ENCODE data around the gene COLQ. TPM values are rescaled to one million over a fixed set of nuclear protein-coding genes. Genes with fewer than 3 reads are reported as not detected.

The COLQ gene
- total RNA-seq (15.9 TPM), polyA plus RNA-seq (ENCODE audit: insufficient read depth in 1 of 8, insufficient read length in 8 of 8, low replicate concordance in 1 of 8) (10 to 100 TPM; 23.8 to 42.8 (median 34.5) TPM)
- long read RNA-seq, donor 1: 0 reads
- long read RNA-seq, donor 2: 0 reads
- long read RNA-seq, donor 3, partial matches to known transcripts: 0 of 2 reads
- long read RNA-seq, donor 3, other reads (novel, unspliced or antisense): 0 of 2 reads
- long read RNA-seq, donor 4, partial matches to known transcripts: 0 of 1 reads
- long read RNA-seq, donor 4, other reads (novel, unspliced or antisense): 0 of 1 reads
- long read RNA-seq, donor 5, partial matches to known transcripts: 0 of 2 reads
- long read RNA-seq, donor 5, other reads (novel, unspliced or antisense): 0 of 2 reads
- long read RNA-seq, donor 6, partial matches to known transcripts: 0 of 2 reads
- long read RNA-seq, donor 6, other reads (novel, unspliced or antisense): 0 of 2 reads
- long read RNA-seq, donor 7: 0 reads
- long read RNA-seq, donor 8, partial matches to known transcripts: 0 of 2 reads
- long read RNA-seq, donor 8, other reads (novel, unspliced or antisense): 0 of 2 reads
- long read RNA-seq, donor 9, partial matches to known transcripts: 0 of 2 reads
- long read RNA-seq, donor 9, other reads (novel, unspliced or antisense): 0 of 2 reads
- long read RNA-seq, donor 10, partial matches to known transcripts: 0 of 1 reads
- long read RNA-seq, donor 10, other reads (novel, unspliced or antisense): 0 of 1 reads
- long read RNA-seq, donor 11, partial matches to known transcripts: 0 of 1 reads
- long read RNA-seq, donor 11, other reads (novel, unspliced or antisense): 0 of 1 reads

- Histone ChIP-seq H3K36me3 (ENCODE audit: control insufficient read depth, insufficient read depth, low read length) (no peaks in the 10 kb centered on the region), H3K27ac (ENCODE audit: low read length) (peak within 1 kb of the TSS; percentile 88)
These were observed at the start of gene COLQ for GRCh38 chr3:15521573-15521965. TSS of gene COLQ (minus strand) at chr3:15521706. CDS start at chr3:15521625, 81 bp downstream.

GRCh38 chr3:15563190-15563589, 41.7 kb upstream of the COLQ start:
- no CpG with 5 or more reads among the region's 1 CpG for WGBS (ENCODE audit: insufficient coverage)
- Histone ChIP-seq H3K4me1 (ENCODE audit: control insufficient read depth, insufficient read depth, low read length) (no peaks in the 10 kb centered on the region), H3K4me3 (ENCODE audit: low read length) (no peak overlapping the region), H3K27me3 (ENCODE audit: control insufficient read depth, insufficient read depth, low read length) (no peaks in the 10 kb centered on the region), H3K27ac (ENCODE audit: low read length) (no peak overlapping the region), H3K36me3 (ENCODE audit: control insufficient read depth, insufficient read depth, low read length) (peaks cover 41% of the 10 kb centered on the region), H3K9me3 (replicated peaks; ENCODE audit: control insufficient read depth, low read depth, low read length) (no peaks in the 10 kb centered on the region)
- DNase-seq: no peak

More at GRCh38 chr3:15521573-15521965, at the start of gene COLQ:
- no CpG with 5 or more reads among the region's 6 CpGs for WGBS (ENCODE audit: insufficient coverage)
- H3K27me3 ChIP-seq (ENCODE audit: control insufficient read depth, insufficient read depth, low read length): no peaks in the 10 kb centered on the region
- H3K9me3 ChIP-seq (replicated peaks; ENCODE audit: control insufficient read depth, low read depth, low read length): no peaks in the 10 kb centered on the region
- H3K4me3 ChIP-seq (ENCODE audit: low read length): peak within 1 kb of the TSS; percentile 36
- peak; percentile 35 for DNase-seq
- peaks cover 38% of the 10 kb centered on the region for H3K4me1 ChIP-seq (ENCODE audit: control insufficient read depth, insufficient read depth, low read length)

GRCh38 chr3:15562560-15562959, 41.1 kb upstream of the COLQ start:
- no peak for DNase-seq
- no peak overlapping the region for H3K4me3 ChIP-seq (ENCODE audit: low read length)
- H3K36me3 ChIP-seq (ENCODE audit: control insufficient read depth, insufficient read depth, low read length): peaks cover 38% of the 10 kb centered on the region
- H3K9me3 ChIP-seq (replicated peaks; ENCODE audit: control insufficient read depth, low read depth, low read length): no peaks in the 10 kb centered on the region
- H3K27me3 ChIP-seq (ENCODE audit: control insufficient read depth, insufficient read depth, low read length): no peaks in the 10 kb centered on the region
- WGBS (ENCODE audit: insufficient coverage): 92% methylated on average over 4 of the region's 5 CpGs
- H3K27ac ChIP-seq (ENCODE audit: low read length): no peak overlapping the region
- H3K4me1 ChIP-seq (ENCODE audit: control insufficient read depth, insufficient read depth, low read length): no peaks in the 10 kb centered on the region

GRCh38 chr3:15558581-15558980, 37.1 kb upstream of the COLQ start:
- Histone ChIP-seq H3K27ac (ENCODE audit: low read length) (no peak overlapping the region), H3K4me1 (ENCODE audit: control insufficient read depth, insufficient read depth, low read length) (no peaks in the 10 kb centered on the region), H3K9me3 (replicated peaks; ENCODE audit: control insufficient read depth, low read depth, low read length) (no peaks in the 10 kb centered on the region), H3K4me3 (ENCODE audit: low read length) (no peak overlapping the region), H3K27me3 (ENCODE audit: control insufficient read depth, insufficient read depth, low read length) (no peaks in the 10 kb centered on the region), H3K36me3 (ENCODE audit: control insufficient read depth, insufficient read depth, low read length) (peaks cover 24% of the 10 kb centered on the region)
- DNase-seq: no peak
- 86% methylated on average over 4 of the region's 9 CpGs for WGBS (ENCODE audit: insufficient coverage)

GRCh38 chr3:15557511-15557946, 36.0 kb upstream of the COLQ start:
- no peaks in the 10 kb centered on the region for H3K27me3 ChIP-seq (ENCODE audit: control insufficient read depth, insufficient read depth, low read length)
- H3K4me3 ChIP-seq (ENCODE audit: low read length): no peak overlapping the region
- no peaks in the 10 kb centered on the region for H3K9me3 ChIP-seq (replicated peaks; ENCODE audit: control insufficient read depth, low read depth, low read length)
- WGBS (ENCODE audit: insufficient coverage): 0% methylated on average over 1 of the region's 3 CpGs
- H3K27ac ChIP-seq (ENCODE audit: low read length): no peak overlapping the region
- H3K36me3 ChIP-seq (ENCODE audit: control insufficient read depth, insufficient read depth, low read length): peaks cover 15% of the 10 kb centered on the region
- H3K4me1 ChIP-seq (ENCODE audit: control insufficient read depth, insufficient read depth, low read length): no peaks in the 10 kb centered on the region
- DNase-seq: peak; percentile 67

GRCh38 chr3:15556512-15556911, 35.0 kb upstream of the COLQ start:
- Histone ChIP-seq H3K4me3 (ENCODE audit: low read length) (no peak overlapping the region), H3K4me1 (ENCODE audit: control insufficient read depth, insufficient read depth, low read length) (no peaks in the 10 kb centered on the region), H3K9me3 (replicated peaks; ENCODE audit: control insufficient read depth, low read depth, low read length) (no peaks in the 10 kb centered on the region), H3K27ac (ENCODE audit: low read length) (no peak overlapping the region), H3K27me3 (ENCODE audit: control insufficient read depth, insufficient read depth, low read length) (no peaks in the 10 kb centered on the region), H3K36me3 (ENCODE audit: control insufficient read depth, insufficient read depth, low read length) (peaks cover 16% of the 10 kb centered on the region)
- WGBS (ENCODE audit: insufficient coverage): no CpG with 5 or more reads among the region's 2 CpGs
- DNase-seq: peak; percentile 69

GRCh38 chr3:15553749-15554148, 32.2 kb upstream of the COLQ start:
- no peak overlapping the region for H3K27ac ChIP-seq (ENCODE audit: low read length)

GRCh38 chr3:15551902-15552301, 30.4 kb upstream of the COLQ start:
- no peaks in the 10 kb centered on the region for H3K27me3 ChIP-seq (ENCODE audit: control insufficient read depth, insufficient read depth, low read length)
- H3K36me3 ChIP-seq (ENCODE audit: control insufficient read depth, insufficient read depth, low read length): peaks cover 13% of the 10 kb centered on the region
- DNase-seq: no peak
- H3K4me3 ChIP-seq (ENCODE audit: low read length): no peak overlapping the region
- no peaks in the 10 kb centered on the region for H3K9me3 ChIP-seq (replicated peaks; ENCODE audit: control insufficient read depth, low read depth, low read length)
- no peak overlapping the region for H3K27ac ChIP-seq (ENCODE audit: low read length)
- 90% methylated on average over 1 of the region's 1 CpG for WGBS (ENCODE audit: insufficient coverage)
- H3K4me1 ChIP-seq (ENCODE audit: control insufficient read depth, insufficient read depth, low read length): no peaks in the 10 kb centered on the region

More at GRCh38 chr3:15553749-15554148, 32.2 kb upstream of the COLQ start:
- H3K9me3 ChIP-seq (replicated peaks; ENCODE audit: control insufficient read depth, low read depth, low read length): no peaks in the 10 kb centered on the region
- H3K36me3 ChIP-seq (ENCODE audit: control insufficient read depth, insufficient read depth, low read length): peaks cover 13% of the 10 kb centered on the region
- no peaks in the 10 kb centered on the region for H3K4me1 ChIP-seq (ENCODE audit: control insufficient read depth, insufficient read depth, low read length)
- 73% methylated on average over 3 of the region's 3 CpGs for WGBS (ENCODE audit: insufficient coverage)
- no peak overlapping the region for H3K4me3 ChIP-seq (ENCODE audit: low read length)
- H3K27me3 ChIP-seq (ENCODE audit: control insufficient read depth, insufficient read depth, low read length): no peaks in the 10 kb centered on the region
- no peak for DNase-seq

GRCh38 chr3:15549846-15550245, 28.3 kb upstream of the COLQ start:
- Histone ChIP-seq H3K27ac (ENCODE audit: low read length) (no peak overlapping the region), H3K4me3 (ENCODE audit: low read length) (no peak overlapping the region), H3K36me3 (ENCODE audit: control insufficient read depth, insufficient read depth, low read length) (peaks cover 7% of the 10 kb centered on the region), H3K9me3 (replicated peaks; ENCODE audit: control insufficient read depth, low read depth, low read length) (no peaks in the 10 kb centered on the region), H3K27me3 (ENCODE audit: control insufficient read depth, insufficient read depth, low read length) (no peaks in the 10 kb centered on the region), H3K4me1 (ENCODE audit: control insufficient read depth, insufficient read depth, low read length) (no peaks in the 10 kb centered on the region)
- DNase-seq: no peak
- WGBS (ENCODE audit: insufficient coverage): 88% methylated on average over 6 of the region's 6 CpGs

- DNase-seq: no peak
- WGBS (ENCODE audit: insufficient coverage): 100% methylated on average over 1 of the region's 5 CpGs
- Histone ChIP-seq H3K4me1 (ENCODE audit: control insufficient read depth, insufficient read depth, low read length) (no peaks in the 10 kb centered on the region), H3K27me3 (ENCODE audit: control insufficient read depth, insufficient read depth, low read length) (no peaks in the 10 kb centered on the region), H3K27ac (ENCODE audit: low read length) (no peak overlapping the region), H3K4me3 (ENCODE audit: low read length) (no peak overlapping the region), H3K9me3 (replicated peaks; ENCODE audit: control insufficient read depth, low read depth, low read length) (no peaks in the 10 kb centered on the region), H3K36me3 (ENCODE audit: control insufficient read depth, insufficient read depth, low read length) (no peaks in the 10 kb centered on the region)
These were observed 21.1 kb upstream of the COLQ start for GRCh38 chr3:15542614-15543013.

Data from muscle of leg (tissue), 16 donors.